Ishikawa (cell line): ENCODE data around the gene REPS1.

ENCODE experiments used
- CEBPB ChIP-seq: IDR thresholded peaks from 2 replicates; pipeline ENCODE4 v1.6.1; 2012
- CREB1 ChIP-seq: IDR thresholded peaks from 2 replicates; pipeline ENCODE4 v1.6.1; 2012; ENCODE audit warnings: low read depth
- EGR1 ChIP-seq: IDR thresholded peaks from 2 replicates; pipeline ENCODE4 v1.6.1; 2012
- EP300 ChIP-seq: IDR thresholded peaks from 2 replicates; pipeline ENCODE4 v1.6.1; 2012; ENCODE audit warnings: borderline replicate concordance
- FOXM1 ChIP-seq: IDR thresholded peaks from 2 replicates; pipeline ENCODE4 v1.6.1; 2012; ENCODE audit warnings: low read depth, borderline replicate concordance
- MAX ChIP-seq: IDR thresholded peaks from 2 replicates; pipeline ENCODE4 v1.6.1; 2012
- NFIC ChIP-seq: IDR thresholded peaks from 2 replicates; pipeline ENCODE4 v1.6.1; 2012
- RAD21 ChIP-seq: IDR thresholded peaks from 2 replicates; pipeline ENCODE4 v1.6.1; 2012; ENCODE audit warnings: low read depth
- TAF1 ChIP-seq: IDR thresholded peaks from 2 replicates; pipeline ENCODE4 v1.6.1; 2012; ENCODE audit warnings: low read depth, mild to moderate bottlenecking
- TCF12 ChIP-seq: IDR thresholded peaks from 2 replicates; pipeline ENCODE4 v1.6.1; 2012; ENCODE audit warnings: low read depth
- TEAD4 ChIP-seq: IDR thresholded peaks from 2 replicates; pipeline ENCODE4 v1.6.1; 2012
- YY1 ChIP-seq: IDR thresholded peaks from 2 replicates; pipeline ENCODE4 v1.6.1; 2012; ENCODE audit warnings: low read depth
- ZBTB7A ChIP-seq: IDR thresholded peaks from 2 replicates; pipeline ENCODE4 v1.6.1; 2012; ENCODE audit warnings: low read depth
- TF ChIP-seq, protein P1 (sequence below): IDR thresholded peaks from 2 replicates; pipeline ENCODE4 v1.6.1; 2012
- TF ChIP-seq, protein P2 (sequence below): IDR thresholded peaks from 2 replicates; pipeline ENCODE4 v1.6.1; 2012; ENCODE audit warnings: low read depth, mild to moderate bottlenecking

Gene REPS1

DNA sequence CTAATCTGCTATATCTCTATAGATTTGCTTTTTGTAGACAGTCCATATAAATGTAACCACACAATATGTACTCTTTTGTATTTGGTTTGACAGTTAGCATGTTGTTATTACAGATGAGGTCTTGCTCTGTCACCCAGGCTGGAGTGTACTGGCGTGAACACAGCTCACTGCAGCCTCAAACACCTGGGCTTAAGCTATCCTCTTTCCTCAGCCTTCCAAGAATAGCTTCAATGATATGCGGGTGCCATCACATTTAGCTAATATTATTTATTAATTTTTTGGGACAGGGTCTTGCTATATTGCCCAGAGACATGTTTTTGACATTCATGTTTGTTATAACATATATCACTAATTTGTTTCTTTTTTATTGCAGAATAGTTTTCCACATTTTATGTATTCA lies 10.8 kb downstream of the REPS1 start:
- no peak for TF ChIP-seq YY1
- TF ChIP-seq TAF1, result no peak
- TF ChIP-seq TEAD4, result no peak
- TF ChIP-seq, protein P1, sequence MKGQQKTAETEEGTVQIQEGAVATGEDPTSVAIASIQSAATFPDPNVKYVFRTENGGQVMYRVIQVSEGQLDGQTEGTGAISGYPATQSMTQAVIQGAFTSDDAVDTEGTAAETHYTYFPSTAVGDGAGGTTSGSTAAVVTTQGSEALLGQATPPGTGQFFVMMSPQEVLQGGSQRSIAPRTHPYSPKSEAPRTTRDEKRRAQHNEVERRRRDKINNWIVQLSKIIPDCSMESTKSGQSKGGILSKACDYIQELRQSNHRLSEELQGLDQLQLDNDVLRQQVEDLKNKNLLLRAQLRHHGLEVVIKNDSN, result no peak
- TF ChIP-seq FOXM1, result no peak
- no peak for TF ChIP-seq TCF12
- no peak for TF ChIP-seq MAX
- TF ChIP-seq EP300, result no peak
- no peak for TF ChIP-seq CEBPB
- TF ChIP-seq CREB1, result no peak
- TF ChIP-seq, protein P2, sequence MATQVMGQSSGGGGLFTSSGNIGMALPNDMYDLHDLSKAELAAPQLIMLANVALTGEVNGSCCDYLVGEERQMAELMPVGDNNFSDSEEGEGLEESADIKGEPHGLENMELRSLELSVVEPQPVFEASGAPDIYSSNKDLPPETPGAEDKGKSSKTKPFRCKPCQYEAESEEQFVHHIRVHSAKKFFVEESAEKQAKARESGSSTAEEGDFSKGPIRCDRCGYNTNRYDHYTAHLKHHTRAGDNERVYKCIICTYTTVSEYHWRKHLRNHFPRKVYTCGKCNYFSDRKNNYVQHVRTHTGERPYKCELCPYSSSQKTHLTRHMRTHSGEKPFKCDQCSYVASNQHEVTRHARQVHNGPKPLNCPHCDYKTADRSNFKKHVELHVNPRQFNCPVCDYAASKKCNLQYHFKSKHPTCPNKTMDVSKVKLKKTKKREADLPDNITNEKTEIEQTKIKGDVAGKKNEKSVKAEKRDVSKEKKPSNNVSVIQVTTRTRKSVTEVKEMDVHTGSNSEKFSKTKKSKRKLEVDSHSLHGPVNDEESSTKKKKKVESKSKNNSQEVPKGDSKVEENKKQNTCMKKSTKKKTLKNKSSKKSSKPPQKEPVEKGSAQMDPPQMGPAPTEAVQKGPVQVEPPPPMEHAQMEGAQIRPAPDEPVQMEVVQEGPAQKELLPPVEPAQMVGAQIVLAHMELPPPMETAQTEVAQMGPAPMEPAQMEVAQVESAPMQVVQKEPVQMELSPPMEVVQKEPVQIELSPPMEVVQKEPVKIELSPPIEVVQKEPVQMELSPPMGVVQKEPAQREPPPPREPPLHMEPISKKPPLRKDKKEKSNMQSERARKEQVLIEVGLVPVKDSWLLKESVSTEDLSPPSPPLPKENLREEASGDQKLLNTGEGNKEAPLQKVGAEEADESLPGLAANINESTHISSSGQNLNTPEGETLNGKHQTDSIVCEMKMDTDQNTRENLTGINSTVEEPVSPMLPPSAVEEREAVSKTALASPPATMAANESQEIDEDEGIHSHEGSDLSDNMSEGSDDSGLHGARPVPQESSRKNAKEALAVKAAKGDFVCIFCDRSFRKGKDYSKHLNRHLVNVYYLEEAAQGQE, result no peak
- no peak for TF ChIP-seq NFIC
- no peak for TF ChIP-seq ZBTB7A
- no peak for TF ChIP-seq RAD21
- no peak for TF ChIP-seq EGR1

- no peak for TF ChIP-seq TAF1
- TF ChIP-seq NFIC, result no peak
- TF ChIP-seq, protein P2, result no peak
- no peak for TF ChIP-seq TEAD4
- TF ChIP-seq CEBPB, result no peak
- TF ChIP-seq MAX, result no peak
Measured at GRCh38 chr6:138975815-138976214, 12.2 kb downstream of the REPS1 start.

GRCh38 chr6:138973466-138974153 lies 14.4 kb downstream of the REPS1 start:
- TF ChIP-seq NFIC (no peak), TCF12 (no peak), EGR1 (no peak), CEBPB (no peak), MAX (no peak), RAD21 (no peak), ZBTB7A (no peak)

DNA sequence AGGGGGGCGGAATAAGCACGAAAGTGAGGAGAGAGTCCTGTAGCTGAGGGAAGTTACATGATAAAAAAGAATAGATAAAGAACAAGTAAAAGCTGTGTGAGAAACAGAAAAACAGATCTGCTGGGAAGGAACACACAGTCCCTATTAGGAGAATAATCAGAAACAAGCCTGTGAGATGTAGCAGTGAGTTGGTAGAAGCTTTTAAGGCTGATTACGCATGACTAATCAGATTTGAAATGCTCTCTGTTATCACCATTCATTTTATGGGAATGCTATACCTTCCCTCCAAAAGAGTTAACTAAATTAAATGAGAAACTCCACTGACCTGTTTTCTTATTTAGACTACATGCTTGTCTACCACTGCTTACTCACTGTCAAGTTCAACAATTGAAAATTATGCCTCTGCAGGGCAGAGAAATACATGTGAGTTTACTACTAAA lies 15.8 kb downstream of the REPS1 start:
- TF ChIP-seq YY1, result no peak
- TF ChIP-seq, protein P1, result no peak
- no peak for TF ChIP-seq TCF12
- TF ChIP-seq, protein P2, result no peak
- no peak for TF ChIP-seq RAD21
- TF ChIP-seq CREB1, result no peak
- no peak for TF ChIP-seq EGR1

- no peak for TF ChIP-seq CEBPB
- no peak for TF ChIP-seq MAX
- no peak for TF ChIP-seq EGR1
- TF ChIP-seq YY1, result no peak
- no peak for TF ChIP-seq ZBTB7A
- TF ChIP-seq FOXM1, result no peak
- TF ChIP-seq, protein P2, result no peak
- no peak for TF ChIP-seq RAD21
- no peak for TF ChIP-seq CREB1
- TF ChIP-seq, protein P1, result no peak
- TF ChIP-seq TCF12, result no peak
Measured at GRCh38 chr6:138971601-138972000, 16.5 kb downstream of the REPS1 start.
